Omental fat pad (tissue), 4 donors: ENCODE data around the gene TKT. TPM values are rescaled to one million over a fixed set of nuclear protein-coding genes. Genes with fewer than 3 reads are reported as not detected.

Source experiments
- ATAC-seq: fragments of 150-250 bp; one replicate; pipeline ENCODE4 v1.9.1; 2016; ENCODE audit warnings: mild to moderate bottlenecking, moderate library complexity; ENCODE audit not compliant: low FRiP score
- DNase-seq: peaks from one replicate; pipeline ENCODE4 v3.0.0-alpha.2; 2019; ENCODE audit warnings: low spot score
- CTCF ChIP-seq, 3 donors: fragments of 450-650 bp; IDR thresholded peaks; one replicate each; pipeline ENCODE4 v1.5.1; 2016 to 2017; ENCODE audit warnings: antibody characterized with exemption in 3 of 3, mild to moderate bottlenecking in 3 of 3, moderate library complexity in 2 of 3
- total RNA-seq, 4 donors: library from RNA; depleted of rRNA; stranded (reverse); fragments of >200 nt; gene quantifications; one replicate each; pipeline ENCODE4 v1.1.0, GENCODE V29; 2016

The TKT gene
- total RNA-seq, 4 donors from 2014 or later, result 187 to 325 (median 254) TPM

DNA sequence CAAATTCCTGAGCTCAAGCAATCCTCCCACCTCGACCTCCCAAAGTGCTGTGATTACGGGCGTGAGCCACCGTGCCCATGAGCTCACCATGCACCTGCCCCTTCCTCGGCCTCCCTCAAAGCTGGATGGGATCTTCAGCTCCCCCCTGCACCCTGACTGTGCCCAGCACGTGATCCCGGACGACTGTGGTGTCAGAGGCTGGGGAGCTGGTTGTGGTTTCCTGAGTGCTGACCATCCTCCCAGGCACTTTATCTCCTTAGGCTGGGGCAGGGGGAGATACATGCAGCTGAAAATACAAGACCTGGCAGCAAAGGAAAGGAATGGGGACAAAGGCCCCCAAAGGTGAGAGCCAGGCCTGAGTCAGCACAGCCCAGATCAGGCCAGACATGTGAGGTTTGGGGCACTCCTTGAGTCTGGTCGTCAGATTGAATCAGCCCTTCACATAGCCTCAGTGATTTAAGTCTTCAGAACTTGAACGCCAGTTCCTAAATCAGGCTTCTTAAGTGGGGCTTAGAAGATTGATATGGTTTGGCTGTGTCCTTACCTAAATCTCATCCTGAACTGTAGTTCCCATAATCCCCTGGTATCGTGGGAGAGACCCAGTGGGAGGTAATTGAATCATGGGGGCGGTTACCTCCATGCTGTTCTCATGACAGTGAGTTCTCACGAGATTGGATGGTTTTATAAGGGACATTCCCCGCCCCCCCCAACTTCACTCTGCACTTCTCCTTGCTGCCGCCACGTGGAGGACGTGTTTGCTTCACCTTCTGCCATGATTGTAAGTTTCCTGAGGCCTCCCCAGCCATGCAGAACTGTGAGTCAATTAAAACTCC, 59.0 kb downstream of the TKT start:
- no peak for TF ChIP-seq CTCF (IDR thresholded peaks at IDR 0.05)
- no peak for ATAC-seq
- no peak for DNase-seq

GRCh38 chr3:53195602-53196574, 59.9 kb downstream of the TKT start:
- peak in 1 of 3 donors; percentile 78 for TF ChIP-seq CTCF (IDR thresholded peaks at IDR 0.05)
- DNase-seq (peak; percentile 35), ATAC-seq (peak; percentile 63)

DNA sequence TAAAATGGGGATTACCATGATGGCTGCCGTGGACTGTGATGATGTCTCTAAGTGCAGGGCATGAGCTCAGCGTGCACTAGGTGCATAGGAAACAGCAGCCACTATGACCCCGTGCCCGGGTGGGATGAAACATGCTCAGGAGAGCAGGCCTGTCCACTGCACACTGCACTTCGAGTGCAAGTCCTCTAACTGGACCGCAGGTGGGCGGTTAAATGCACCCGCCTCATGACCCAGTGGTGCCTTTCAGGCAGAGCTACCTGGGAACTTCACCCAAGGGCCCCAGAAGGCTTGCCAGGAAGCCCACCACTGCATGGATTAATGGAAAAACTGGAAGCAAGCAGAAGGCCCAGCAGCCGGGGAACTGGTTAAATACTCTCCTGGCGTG, 60.8 kb downstream of the TKT start:
- no peak for DNase-seq
- no peak for ATAC-seq
- TF ChIP-seq CTCF (IDR thresholded peaks at IDR 0.05), result no peak

- no peak for ATAC-seq
- no peak for TF ChIP-seq CTCF (IDR thresholded peaks at IDR 0.05)
- no peak for DNase-seq
Measured at GRCh38 chr3:53194210-53195065, 61.4 kb downstream of the TKT start.

DNA sequence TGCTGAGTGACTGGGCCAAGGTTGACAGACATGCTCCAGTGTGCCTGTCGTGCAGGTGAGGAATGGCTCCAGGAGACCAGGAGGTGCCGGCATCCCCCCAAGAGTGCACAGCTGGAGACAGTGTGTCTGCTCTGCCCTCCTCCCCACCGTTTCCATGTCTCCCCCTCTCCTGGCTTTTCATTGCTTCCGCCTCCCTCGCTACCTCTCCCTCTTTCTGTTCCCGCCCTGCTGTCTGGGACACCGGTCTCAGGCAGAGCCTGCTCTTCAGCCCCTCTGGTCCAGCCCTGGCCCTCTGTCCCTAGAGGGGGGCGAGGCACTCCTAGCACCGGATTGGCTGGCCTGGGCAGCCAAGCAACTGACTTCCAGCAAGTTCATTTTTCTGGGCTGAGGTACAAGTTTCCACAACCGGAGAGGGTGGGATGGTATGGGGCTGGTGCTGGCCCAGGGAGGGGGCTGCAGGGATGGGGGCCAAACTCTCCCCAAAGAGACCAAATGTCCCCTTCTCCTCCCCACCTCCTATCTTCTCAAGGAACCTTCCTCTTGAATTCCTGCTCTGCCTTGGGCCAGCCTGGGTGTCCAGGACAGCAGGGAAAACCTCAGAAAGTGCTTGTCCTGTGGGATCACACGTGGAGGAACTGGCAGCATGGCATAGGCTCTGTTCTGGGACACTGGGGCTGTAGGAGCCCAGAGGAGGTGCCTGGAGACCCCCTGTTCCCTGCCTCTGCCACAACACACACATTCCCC, 62.2 kb downstream of the TKT start:
- DNase-seq, result no peak
- no peak for ATAC-seq
- TF ChIP-seq CTCF (IDR thresholded peaks at IDR 0.05), result no peak

DNA sequence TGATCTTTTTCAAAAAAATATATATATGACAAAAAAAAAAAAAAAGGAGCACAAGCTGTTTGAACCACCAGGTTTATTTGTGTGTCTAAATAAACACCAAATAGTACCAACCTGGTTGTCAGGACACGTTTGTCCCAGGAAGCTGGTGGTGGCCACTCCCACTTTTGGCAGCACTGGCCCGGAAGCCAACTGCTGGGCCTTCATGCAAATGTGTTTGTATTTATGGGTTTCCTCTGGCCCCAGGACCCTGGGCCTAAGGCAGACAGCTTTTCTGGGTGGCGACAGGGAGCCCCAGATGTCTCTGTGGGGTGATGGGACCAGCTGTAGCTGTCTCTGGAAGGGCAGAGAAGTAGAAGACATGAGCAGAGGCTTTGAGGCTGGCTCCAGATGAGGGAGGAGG, 63.2 kb downstream of the TKT start:
- ATAC-seq (no peak), DNase-seq (no peak)
- TF ChIP-seq CTCF (IDR thresholded peaks at IDR 0.05), result no peak
